IMR-90 (cell line): ENCODE data around the gene MADCAM1. TPM values are rescaled to one million over a fixed set of nuclear protein-coding genes. Genes with fewer than 3 reads are reported as not detected.

ENCODE experiments used
- ATAC-seq: fragments of 200-7000 bp; cut with Tn5 transposase; 2 replicates; pipeline ENCODE4 v1.9.1; 2020; ENCODE audit warnings: low read depth, mild to moderate bottlenecking, moderate library complexity
- BruUV-seq: library from RNA; stranded (reverse); fragments of 400-500 nt; replicated peaks from 2 replicates; lab custom pipeline; 2021; lab: Mats Ljungman, UMichigan
- CTCF ChIA-PET: fragments of 300-600 bp; formaldehyde crosslinking; extraction: SDS; loops from one replicate; lab custom pipeline; 2021; ENCODE audit warnings: antibody characterized with exemption; lab: Yijun Ruan, JAX
- POLR2A ChIA-PET: fragments of 300-600 bp; sonication (Branson Sonifier 250); formaldehyde crosslinking; loops from one replicate; lab custom pipeline; 2022; ENCODE audit warnings: antibody characterized with exemption; ENCODE audit not compliant: unreplicated experiment; lab: Charles Lee
- DNase-seq: peaks from one replicate; pipeline ENCODE4 v3.0.0; 2013
- H2AFZ ChIP-seq: replicated peaks from 2 replicates; pipeline ENCODE3; 2013; ENCODE audit warnings: low read length, mild to moderate bottlenecking; ENCODE audit not compliant: poor library complexity
- H2AK5ac ChIP-seq: 2 replicates; pipeline ENCODE4 v1.6.1; 2013; ENCODE audit warnings: low read depth, low read length, inconsistent platforms
- H2AK9ac ChIP-seq: replicated peaks from 2 replicates; pipeline ENCODE3; 2013; ENCODE audit warnings: mild to moderate bottlenecking, low read depth, low read length, moderate library complexity; ENCODE audit not compliant: poor library complexity
- H2BK120ac ChIP-seq: 2 replicates; pipeline ENCODE4 v1.6.1; 2013; ENCODE audit warnings: low read depth, low read length, inconsistent platforms
- H2BK15ac ChIP-seq: 3 replicates; pipeline ENCODE4 v1.6.1; 2013; ENCODE audit warnings: low read depth, low read length, inconsistent platforms
- H2BK20ac ChIP-seq: 2 replicates; pipeline ENCODE4 v1.6.1; 2013; ENCODE audit warnings: low read depth, mild to moderate bottlenecking, inconsistent platforms, low read length, moderate library complexity
- H2BK5ac ChIP-seq: 2 replicates; pipeline ENCODE4 v1.6.1; 2013; ENCODE audit warnings: mild to moderate bottlenecking, low read depth, low read length, inconsistent platforms; ENCODE audit not compliant: poor library complexity, severe bottlenecking
- H3K14ac ChIP-seq: replicated peaks from 2 replicates; pipeline ENCODE4 v1.6.1; 2013; ENCODE audit warnings: low read depth, low read length, inconsistent platforms
- H3K18ac ChIP-seq: 2 replicates; pipeline ENCODE4 v1.6.1; 2013; ENCODE audit warnings: low read depth, low read length, control low read depth
- H3K23ac ChIP-seq: 2 replicates; pipeline ENCODE4 v1.6.1; 2013; ENCODE audit warnings: low read depth, low read length, inconsistent platforms
- H3K27ac ChIP-seq: 2 replicates; pipeline ENCODE4 v1.5.1; 2013; ENCODE audit warnings: mild to moderate bottlenecking, control low read depth, low read length; ENCODE audit not compliant: insufficient read depth
- H3K27me3 ChIP-seq: 2 replicates; pipeline ENCODE4 v1.6.1; 2013; ENCODE audit warnings: low read length; ENCODE audit not compliant: control insufficient read depth, insufficient read depth
- H3K36me3 ChIP-seq: 2 replicates; pipeline ENCODE4 v1.6.1; 2013; ENCODE audit warnings: low read length, mixed read lengths; ENCODE audit not compliant: control insufficient read depth, insufficient read depth
- H3K4ac ChIP-seq: 2 replicates; pipeline ENCODE4 v1.6.1; 2013; ENCODE audit warnings: low read depth, low read length, inconsistent platforms
- H3K4me1 ChIP-seq: 2 replicates; pipeline ENCODE4 v1.6.1; 2013; ENCODE audit warnings: low read length, mixed read lengths; ENCODE audit not compliant: control insufficient read depth, insufficient read depth
- H3K4me2 ChIP-seq: 2 replicates; pipeline ENCODE4 v1.6.1; 2013; ENCODE audit warnings: low read depth, mild to moderate bottlenecking, control low read depth, low read length, moderate library complexity
- H3K4me3 ChIP-seq: 2 replicates; pipeline ENCODE4 v1.5.1; 2013; ENCODE audit warnings: low read depth, mild to moderate bottlenecking, control low read depth, low read length, moderate library complexity; ENCODE audit not compliant: insufficient read depth
- H3K56ac ChIP-seq: 2 replicates; pipeline ENCODE4 v1.6.1; 2013; ENCODE audit warnings: low read length, inconsistent platforms; ENCODE audit not compliant: insufficient read depth; ENCODE audit errors: extremely low read depth
- H3K79me1 ChIP-seq, 2 experiments: 2 replicates each; pipeline ENCODE4 v1.6.1; 2013; ENCODE audit warnings: low read length in 2 of 2, inconsistent platforms in 1 of 2, low read depth in 1 of 2
- H3K9ac ChIP-seq: 2 replicates; pipeline ENCODE4 v1.6.1; 2013; ENCODE audit warnings: low read depth, low read length, control low read depth
- H3K9me1 ChIP-seq: 2 replicates; pipeline ENCODE4 v1.6.1; 2013; ENCODE audit warnings: low read length, inconsistent platforms; ENCODE audit not compliant: insufficient read depth
- H3K9me3 ChIP-seq: 2 replicates; pipeline ENCODE4 v1.6.1; 2013; ENCODE audit warnings: low read length; ENCODE audit not compliant: control insufficient read depth, insufficient read depth
- H4K20me1 ChIP-seq: 2 replicates; pipeline ENCODE4 v1.6.1; 2013; ENCODE audit warnings: low read length, inconsistent platforms; ENCODE audit not compliant: insufficient read depth
- H4K5ac ChIP-seq: 2 replicates; pipeline ENCODE4 v1.6.1; 2013; ENCODE audit warnings: mild to moderate bottlenecking, low read depth, low read length, control low read depth
- H4K8ac ChIP-seq, 2 experiments: 2 replicates each; pipeline ENCODE4 v1.6.1; 2013; ENCODE audit warnings: low read depth in 2 of 2, low read length in 2 of 2, control low read depth in 1 of 2, inconsistent platforms in 1 of 2
- H4K91ac ChIP-seq: 2 replicates; pipeline ENCODE4 v1.6.1; 2013; ENCODE audit warnings: low read depth, low read length, inconsistent platforms; ENCODE audit not compliant: insufficient read depth
- BHLHE40 ChIP-seq: fragments of 150-350 bp; IDR thresholded peaks from 2 replicates; pipeline ENCODE4 v1.6.1; 2016; ENCODE audit warnings: mild to moderate bottlenecking, low read depth, low read length
- CEBPB ChIP-seq: IDR thresholded peaks from 2 replicates; pipeline ENCODE4 v1.6.1; 2012; ENCODE audit warnings: low read depth, low read length, improper control_type of control experiment
- CHD1 ChIP-seq: IDR thresholded peaks from 2 replicates; pipeline ENCODE4 v1.6.1; 2012; ENCODE audit warnings: low read depth, low read length, improper control_type of control experiment
- FOS ChIP-seq: fragments of 150-350 bp; IDR thresholded peaks from 2 replicates; pipeline ENCODE4 v1.6.1; 2016; ENCODE audit warnings: low read depth, low read length
- MAFK ChIP-seq: IDR thresholded peaks from 2 replicates; pipeline ENCODE4 v1.6.1; 2012; ENCODE audit warnings: low read depth, low read length, improper control_type of control experiment
- MAZ ChIP-seq: IDR thresholded peaks from 2 replicates; pipeline ENCODE4 v1.6.1; 2012; ENCODE audit warnings: low read depth, mild to moderate bottlenecking, low read length, improper control_type of control experiment, moderate library complexity, borderline replicate concordance
- MXI1 ChIP-seq: IDR thresholded peaks from 2 replicates; pipeline ENCODE4 v1.6.1; 2012; ENCODE audit warnings: low read depth, mild to moderate bottlenecking, low read length, moderate library complexity, borderline replicate concordance
- NFE2L2 ChIP-seq: fragments of 150-350 bp; IDR thresholded peaks from 2 replicates; pipeline ENCODE4 v1.6.1; 2016; ENCODE audit warnings: low read depth, mild to moderate bottlenecking, low read length
- POLR2A ChIP-seq: IDR thresholded peaks from 2 replicates; pipeline ENCODE4 v1.6.1; 2012; ENCODE audit warnings: mild to moderate bottlenecking, low read depth, low read length
- RAD21 ChIP-seq: IDR thresholded peaks from 2 replicates; pipeline ENCODE4 v1.6.1; 2012; ENCODE audit warnings: low read length, improper control_type of control experiment
- RCOR1 ChIP-seq: IDR thresholded peaks from 2 replicates; pipeline ENCODE4 v1.6.1; 2012; ENCODE audit warnings: mild to moderate bottlenecking, low read length, improper control_type of control experiment; ENCODE audit not compliant: insufficient replicate concordance
- RFX5 ChIP-seq: IDR thresholded peaks from 2 replicates; pipeline ENCODE4 v1.8.0; 2012; ENCODE audit warnings: low read depth, mild to moderate bottlenecking, low read length, moderate library complexity
- SMC3 ChIP-seq: fragments of 150-350 bp; IDR thresholded peaks from 2 replicates; pipeline ENCODE4 v1.6.1; 2016; ENCODE audit warnings: low read depth, mild to moderate bottlenecking, antibody characterized with exemption, low read length, moderate library complexity
- WGBS, 2 experiments: methylation state at CpG; one replicate each; pipeline versions ENCODE4 v1.1.5 to v1.1.7; 2013; ENCODE audit warnings: missing lambda C conversion rate in 2 of 2; ENCODE audit not compliant: insufficient read length in 1 of 2; ENCODE audit errors: extremely low coverage in 2 of 2; 5-methylcytosine and 5-hydroxymethylcytosine counted together
- dilution Hi-C: fragments of 300-500 bp; cut with HindIII; formaldehyde crosslinking; loops from one replicate; pipeline ENCODE4 v1.14.3; 2018; ENCODE audit warnings: low sequenced_read_pairs; ENCODE audit not compliant: unreplicated experiment
- in situ Hi-C: fragments of 300-500 bp; cut with MboI; formaldehyde crosslinking; loops from 3 replicates; pipeline ENCODE4 v1.14.3; 2019; ENCODE audit warnings: low sequenced_read_pairs, inconsistent platforms, mixed read lengths
- intact Hi-C: fragments of 100-400 bp; cut with micrococcal nuclease; formaldehyde crosslinking; loops from 2 replicates; pipeline ENCODE4 v1.10.0; 2022
- polyA plus RNA-seq, 3 experiments: library from polyadenylated mRNA; depleted of rRNA; stranded (reverse); fragments of >200 nt; gene quantifications; 2 replicates each; pipeline ENCODE4 v1.2.3, GENCODE V29; 2012; ENCODE audit warnings: low replicate concordance in 1 of 3
- total RNA-seq: library from RNA; depleted of rRNA; stranded (reverse); fragments of >200 nt; gene quantifications from 2 replicates; pipeline ENCODE4 v1.2.3, GENCODE V29; 2012
- TF ChIP-seq, protein P1 (sequence below): conservative IDR thresholded peaks from 2 replicates; pipeline ENCODE4 v1.5.1; 2012; ENCODE audit warnings: mild to moderate bottlenecking, low read depth, low read length, improper control_type of control experiment
- TF ChIP-seq, protein P2 (sequence below): fragments of 150-350 bp; IDR thresholded peaks from 2 replicates; pipeline ENCODE4 v1.6.1; 2016; ENCODE audit warnings: low read depth, mild to moderate bottlenecking, low read length, moderate library complexity, borderline replicate concordance
- TF ChIP-seq, protein P3 (sequence below): fragments of 150-350 bp; IDR thresholded peaks from 2 replicates; pipeline ENCODE4 v1.6.1; 2017; ENCODE audit warnings: mild to moderate bottlenecking, antibody characterized with exemption, low read length, low read depth

The MADCAM1 gene
- total and polyA plus RNA-seq, 2 of the 4 experiments (the other 2 are of a cell fraction) = 0.24 TPM; not detected in 1

DNA sequence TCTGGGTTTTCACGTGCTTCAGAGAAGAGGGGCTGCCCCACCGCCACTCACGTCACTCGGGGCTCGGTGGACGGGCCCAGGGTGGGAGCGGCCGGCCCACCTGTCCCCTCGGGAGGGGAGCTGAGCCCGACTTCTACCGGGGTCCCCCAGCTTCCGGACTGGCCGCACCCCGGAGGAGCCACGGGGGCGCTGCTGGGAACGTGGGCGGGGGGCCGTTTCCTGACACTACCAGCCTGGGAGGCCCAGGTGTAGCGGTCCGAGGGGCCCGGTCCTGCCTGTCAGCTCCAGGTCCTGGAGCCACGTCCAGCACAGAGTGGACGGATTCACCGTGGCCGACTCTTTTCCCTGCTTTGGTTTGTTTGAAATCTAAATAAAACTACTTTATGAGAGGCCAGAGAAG is 45.4 kb downstream of the MADCAM1 start:
- H3K56ac ChIP-seq = no peak overlapping the region
- in situ Hi-C loops = no loop called here
- CTCF ChIA-PET = no interaction called here

More for the DNA sequence above, 45.4 kb downstream of the MADCAM1 start:
- POLR2A ChIA-PET = no interaction called here
- dilution Hi-C loops (no loop called here), intact Hi-C loops (no loop called here)
- Histone ChIP-seq H2BK20ac (no peak overlapping the region), H2AK5ac (no peak overlapping the region), H3K9me3 (no peaks in the 10 kb centered on the region), H3K4me3 (no peak overlapping the region), H2BK15ac (no peak overlapping the region), H3K79me1 (peaks cover 7 to 12% of the 10 kb centered on the region in 2 experiments; a peak in 2 of 4 replicates), H4K20me1 (peaks cover 17% of the 10 kb centered on the region), H3K27me3 (no peaks in the 10 kb centered on the region), H3K4me2 (no peak overlapping the region), H2AFZ (no peak overlapping the region), H3K9me1 (peaks cover 8% of the 10 kb centered on the region), H3K23ac (no peak overlapping the region), H3K4ac (no peak overlapping the region), H4K5ac (no peak overlapping the region), H4K8ac (no peak overlapping the region), H2AK9ac (no peak overlapping the region), H2BK120ac (no peak overlapping the region), H3K14ac (no peak overlapping the region), H3K36me3 (peaks cover 44% of the 10 kb centered on the region), H3K9ac (no peak overlapping the region), H3K18ac (no peak overlapping the region), H4K91ac (no peak overlapping the region), H2BK5ac (no peak overlapping the region), H3K4me1 (no peaks in the 10 kb centered on the region), H3K27ac (no peak overlapping the region)
- no peak for DNase-seq
- 90% methylated on average over 12 of the region's 26 CpGs; no CpG with 5 or more reads in 1 of the 2 experiments for WGBS, 2 experiments
- no TSS peak for BruUV-seq
- TF ChIP-seq SMC3 = no peak
- TF ChIP-seq MAFK = no peak
- TF ChIP-seq NFE2L2 = no peak
- TF ChIP-seq POLR2A = no peak
- TF ChIP-seq CHD1 = no peak
- TF ChIP-seq BHLHE40 = no peak
- TF ChIP-seq MXI1 = no peak
- no peak for TF ChIP-seq CEBPB
- TF ChIP-seq, protein P1, sequence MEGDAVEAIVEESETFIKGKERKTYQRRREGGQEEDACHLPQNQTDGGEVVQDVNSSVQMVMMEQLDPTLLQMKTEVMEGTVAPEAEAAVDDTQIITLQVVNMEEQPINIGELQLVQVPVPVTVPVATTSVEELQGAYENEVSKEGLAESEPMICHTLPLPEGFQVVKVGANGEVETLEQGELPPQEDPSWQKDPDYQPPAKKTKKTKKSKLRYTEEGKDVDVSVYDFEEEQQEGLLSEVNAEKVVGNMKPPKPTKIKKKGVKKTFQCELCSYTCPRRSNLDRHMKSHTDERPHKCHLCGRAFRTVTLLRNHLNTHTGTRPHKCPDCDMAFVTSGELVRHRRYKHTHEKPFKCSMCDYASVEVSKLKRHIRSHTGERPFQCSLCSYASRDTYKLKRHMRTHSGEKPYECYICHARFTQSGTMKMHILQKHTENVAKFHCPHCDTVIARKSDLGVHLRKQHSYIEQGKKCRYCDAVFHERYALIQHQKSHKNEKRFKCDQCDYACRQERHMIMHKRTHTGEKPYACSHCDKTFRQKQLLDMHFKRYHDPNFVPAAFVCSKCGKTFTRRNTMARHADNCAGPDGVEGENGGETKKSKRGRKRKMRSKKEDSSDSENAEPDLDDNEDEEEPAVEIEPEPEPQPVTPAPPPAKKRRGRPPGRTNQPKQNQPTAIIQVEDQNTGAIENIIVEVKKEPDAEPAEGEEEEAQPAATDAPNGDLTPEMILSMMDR = no peak
- TF ChIP-seq RAD21 = no peak
- TF ChIP-seq FOS = no peak
- no peak for TF ChIP-seq RCOR1
- TF ChIP-seq, protein P2, sequence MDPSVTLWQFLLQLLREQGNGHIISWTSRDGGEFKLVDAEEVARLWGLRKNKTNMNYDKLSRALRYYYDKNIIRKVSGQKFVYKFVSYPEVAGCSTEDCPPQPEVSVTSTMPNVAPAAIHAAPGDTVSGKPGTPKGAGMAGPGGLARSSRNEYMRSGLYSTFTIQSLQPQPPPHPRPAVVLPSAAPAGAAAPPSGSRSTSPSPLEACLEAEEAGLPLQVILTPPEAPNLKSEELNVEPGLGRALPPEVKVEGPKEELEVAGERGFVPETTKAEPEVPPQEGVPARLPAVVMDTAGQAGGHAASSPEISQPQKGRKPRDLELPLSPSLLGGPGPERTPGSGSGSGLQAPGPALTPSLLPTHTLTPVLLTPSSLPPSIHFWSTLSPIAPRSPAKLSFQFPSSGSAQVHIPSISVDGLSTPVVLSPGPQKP = no peak
- no peak for TF ChIP-seq RFX5
- TF ChIP-seq, protein P3, sequence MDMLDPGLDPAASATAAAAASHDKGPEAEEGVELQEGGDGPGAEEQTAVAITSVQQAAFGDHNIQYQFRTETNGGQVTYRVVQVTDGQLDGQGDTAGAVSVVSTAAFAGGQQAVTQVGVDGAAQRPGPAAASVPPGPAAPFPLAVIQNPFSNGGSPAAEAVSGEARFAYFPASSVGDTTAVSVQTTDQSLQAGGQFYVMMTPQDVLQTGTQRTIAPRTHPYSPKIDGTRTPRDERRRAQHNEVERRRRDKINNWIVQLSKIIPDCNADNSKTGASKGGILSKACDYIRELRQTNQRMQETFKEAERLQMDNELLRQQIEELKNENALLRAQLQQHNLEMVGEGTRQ = no peak
- no peak for TF ChIP-seq MAZ
- no peak for ATAC-seq
